Prostate gland (tissue), 2 donors: ENCODE results near the gene IPCEF1. TPM values are rescaled to one million over a fixed set of nuclear protein-coding genes. Genes with fewer than 3 reads are reported as not detected.

ENCODE experiments used
- DNase-seq: peaks from one replicate; pipeline ENCODE4 v3.0.0-alpha.2; 2019; ENCODE audit warnings: low spot score
- H3K27ac ChIP-seq, 2 donors: fragments of 200-600 bp; sonication (generic); 2 replicates each; pipeline ENCODE4 v1.5.1; 2017 to 2019
- H3K27me3 ChIP-seq: fragments of 200-600 bp; sonication (generic); replicated peaks from 2 replicates; pipeline ENCODE4 v1.5.1; 2019; ENCODE audit not compliant: insufficient read depth
- H3K36me3 ChIP-seq, 2 donors: fragments of 200-600 bp; sonication (generic); 1 replicate in 1 of 2; 2 replicates in 1 of 2; pipeline versions ENCODE4 v1.5.1 to v1.8.1; 2017 to 2019
- H3K4me1 ChIP-seq: fragments of 200-600 bp; sonication (generic); replicated peaks from 2 replicates; pipeline ENCODE4 v1.5.1; 2019
- H3K4me3 ChIP-seq, 2 donors: fragments of 200-600 bp; sonication (generic); 2 replicates each; pipeline ENCODE4 v1.5.1; 2017 to 2019
- H3K9me3 ChIP-seq: fragments of 200-600 bp; sonication (generic); 2 replicates; pipeline ENCODE4 v1.5.1; 2017
- POLR2A ChIP-seq: fragments of 450-650 bp; IDR thresholded peaks from one replicate; pipeline ENCODE4 v1.6.1; 2016; ENCODE audit warnings: antibody characterized with exemption, mild to moderate bottlenecking
- POLR2AphosphoS5 ChIP-seq: sonication (generic); formaldehyde crosslinking; IDR thresholded peaks from one replicate; pipeline ENCODE4 v1.6.1; 2017; ENCODE audit warnings: antibody characterized with exemption
- WGBS: methylation state at CpG from one replicate; pipeline ENCODE4 v1.1.5; 2018; 5-methylcytosine and 5-hydroxymethylcytosine counted together
- intact Hi-C: fragments of 100-400 bp; cut with DNase I; formaldehyde crosslinking; loops from one replicate; pipeline ENCODE4 v1.14.2; 2022
- total RNA-seq, 2 donors: library from RNA; depleted of rRNA; stranded (reverse); fragments of >200 nt; gene quantifications; one replicate each; pipeline ENCODE4 v1.1.0, GENCODE V29; 2016
- TF ChIP-seq, protein P1 (sequence below), 4 experiments: fragments of 200-600 bp in 2 of 4; fragments of 450-650 bp in 2 of 4; sonication (generic) in 2 of 4; IDR thresholded peaks; 1 replicate in 3 of 4; 2 replicates in 1 of 4; pipeline ENCODE4 v1.5.1; 2016 to 2019; ENCODE audit warnings: antibody characterized with exemption in 4 of 4, mild to moderate bottlenecking in 2 of 4, moderate library complexity in 2 of 4

IPCEF1 gene
- total RNA-seq, 2 donors from 2014 or later = 1.0 to 6.1 TPM

DNA sequence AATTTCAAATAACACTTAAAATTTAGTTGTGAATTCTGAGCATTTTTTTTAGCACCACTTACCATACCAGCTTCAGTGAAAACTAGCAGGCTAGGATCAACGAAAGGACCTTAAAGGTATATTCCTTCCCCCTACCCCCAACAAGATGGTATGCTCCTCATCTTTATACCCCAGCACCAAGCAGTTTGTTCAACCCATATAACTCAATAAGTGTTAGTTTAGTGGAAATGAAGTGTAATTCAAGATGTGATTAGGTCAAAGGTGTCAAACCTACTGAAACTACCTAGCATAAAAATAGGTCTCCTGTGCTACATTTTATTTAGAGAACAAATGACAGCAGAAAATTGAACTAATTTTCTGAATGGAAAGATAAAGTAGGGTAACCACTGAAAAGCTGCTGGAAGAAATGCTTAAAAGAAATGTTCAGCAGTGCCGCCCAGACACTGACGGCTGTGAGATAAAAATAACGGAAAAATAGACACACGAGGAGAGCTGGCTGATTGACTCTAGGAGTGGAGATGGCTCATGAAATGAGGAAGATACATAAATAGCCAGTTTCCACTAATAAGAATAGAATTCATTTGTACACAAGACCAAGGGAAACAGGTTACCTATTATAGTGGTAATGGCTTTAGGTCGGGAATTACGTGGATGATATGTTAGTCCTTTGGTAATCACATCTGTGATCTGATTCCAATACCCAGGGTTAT, 94.8 kb downstream of the IPCEF1 start:
- H3K4me1 ChIP-seq = no peaks in the 10 kb centered on the region
- no peak overlapping the region for H3K4me3 ChIP-seq
- no peaks in the 10 kb centered on the region for H3K9me3 ChIP-seq
- 84% methylated on average over 7 of the region's 7 CpGs for WGBS
- TF ChIP-seq POLR2A = no peak
- TF ChIP-seq, protein P1, sequence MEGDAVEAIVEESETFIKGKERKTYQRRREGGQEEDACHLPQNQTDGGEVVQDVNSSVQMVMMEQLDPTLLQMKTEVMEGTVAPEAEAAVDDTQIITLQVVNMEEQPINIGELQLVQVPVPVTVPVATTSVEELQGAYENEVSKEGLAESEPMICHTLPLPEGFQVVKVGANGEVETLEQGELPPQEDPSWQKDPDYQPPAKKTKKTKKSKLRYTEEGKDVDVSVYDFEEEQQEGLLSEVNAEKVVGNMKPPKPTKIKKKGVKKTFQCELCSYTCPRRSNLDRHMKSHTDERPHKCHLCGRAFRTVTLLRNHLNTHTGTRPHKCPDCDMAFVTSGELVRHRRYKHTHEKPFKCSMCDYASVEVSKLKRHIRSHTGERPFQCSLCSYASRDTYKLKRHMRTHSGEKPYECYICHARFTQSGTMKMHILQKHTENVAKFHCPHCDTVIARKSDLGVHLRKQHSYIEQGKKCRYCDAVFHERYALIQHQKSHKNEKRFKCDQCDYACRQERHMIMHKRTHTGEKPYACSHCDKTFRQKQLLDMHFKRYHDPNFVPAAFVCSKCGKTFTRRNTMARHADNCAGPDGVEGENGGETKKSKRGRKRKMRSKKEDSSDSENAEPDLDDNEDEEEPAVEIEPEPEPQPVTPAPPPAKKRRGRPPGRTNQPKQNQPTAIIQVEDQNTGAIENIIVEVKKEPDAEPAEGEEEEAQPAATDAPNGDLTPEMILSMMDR (IDR thresholded peaks at IDR 0.05) = no peak
- no peak overlapping the region for H3K27ac ChIP-seq
- no peak for DNase-seq
- no peaks in the 10 kb centered on the region for H3K36me3 ChIP-seq
- no peaks in the 10 kb centered on the region for H3K27me3 ChIP-seq
- intact Hi-C loops = no loop called here

DNA sequence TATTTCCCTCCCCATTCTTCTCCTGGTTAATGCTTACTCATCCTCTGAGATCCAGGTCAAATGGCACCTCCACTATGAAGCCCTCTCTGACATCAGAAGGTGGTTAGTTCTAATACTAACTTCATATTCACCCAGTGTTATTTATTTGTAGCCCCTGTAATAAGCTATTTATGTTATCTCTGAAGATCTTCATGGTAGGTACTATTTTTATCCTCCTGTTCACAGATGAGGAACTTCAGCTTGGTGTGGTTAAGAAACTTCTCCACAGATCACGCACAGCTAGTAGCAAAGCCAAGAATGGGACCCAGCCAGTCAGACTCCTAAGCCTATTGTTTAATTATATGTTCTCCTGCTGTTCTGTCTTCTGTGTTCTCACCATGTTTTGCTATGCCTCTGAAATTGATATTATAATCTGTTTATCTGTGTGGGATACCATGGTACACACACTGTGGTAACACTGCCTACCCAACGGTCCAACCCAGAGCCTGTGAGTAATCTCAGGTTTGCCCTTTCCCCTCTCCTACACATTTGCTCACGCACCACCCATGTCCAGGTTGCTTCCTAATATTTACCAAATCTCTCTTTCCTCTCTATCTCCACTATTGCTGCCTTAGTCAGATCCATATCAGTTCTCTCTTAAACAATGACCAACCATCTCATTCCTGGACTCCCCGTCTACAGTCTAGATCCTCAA, 98.4 kb downstream of the IPCEF1 start:
- 82% methylated on average over 4 of the region's 4 CpGs for WGBS

GRCh38 chr6:154257067-154257466, 99.5 kb downstream of the IPCEF1 start:
- Histone ChIP-seq H3K27me3 (no peaks in the 10 kb centered on the region), H3K4me3 (no peak overlapping the region), H3K27ac (no peak overlapping the region), H3K36me3 (no peaks in the 10 kb centered on the region), H3K4me1 (no peaks in the 10 kb centered on the region), H3K9me3 (no peaks in the 10 kb centered on the region)
- intact Hi-C loops = no loop called here
- 81% methylated on average over 1 of the region's 1 CpG for WGBS
- no peak for DNase-seq
- TF ChIP-seq, protein P1 (IDR thresholded peaks at IDR 0.05) = no peak
- TF ChIP-seq POLR2AphosphoS5 = no peak
- no peak for TF ChIP-seq POLR2A

More for the DNA sequence above, 98.4 kb downstream of the IPCEF1 start:
- intact Hi-C loops = no loop called here
- H3K4me1 ChIP-seq = no peaks in the 10 kb centered on the region
- no peaks in the 10 kb centered on the region for H3K27me3 ChIP-seq
- no peak overlapping the region for H3K27ac ChIP-seq
- TF ChIP-seq POLR2A (no peak), POLR2AphosphoS5 (no peak)
- TF ChIP-seq, protein P1 (IDR thresholded peaks at IDR 0.05) = no peak
- H3K4me3 ChIP-seq = no peak overlapping the region
- DNase-seq = no peak
- H3K36me3 ChIP-seq = no peaks in the 10 kb centered on the region
- no peaks in the 10 kb centered on the region for H3K9me3 ChIP-seq

- Histone ChIP-seq H3K27ac (no peak overlapping the region), H3K9me3 (no peaks in the 10 kb centered on the region), H3K4me3 (no peak overlapping the region), H3K27me3 (no peaks in the 10 kb centered on the region), H3K36me3 (no peaks in the 10 kb centered on the region), H3K4me1 (no peaks in the 10 kb centered on the region)
- intact Hi-C loops = no loop called here
- 51% methylated on average over 3 of the region's 3 CpGs for WGBS
- TF ChIP-seq, protein P1 (IDR thresholded peaks at IDR 0.05) = no peak
- TF ChIP-seq POLR2A (no peak), POLR2AphosphoS5 (no peak)
- DNase-seq = no peak
Observed at GRCh38 chr6:154252678-154253077, 103.9 kb downstream of the IPCEF1 start.

GRCh38 chr6:154251116-154251515, 105.5 kb downstream of the IPCEF1 start:
- WGBS = 85% methylated on average over 4 of the region's 4 CpGs
- Histone ChIP-seq H3K27me3 (no peaks in the 10 kb centered on the region), H3K27ac (no peak overlapping the region), H3K36me3 (no peaks in the 10 kb centered on the region), H3K4me1 (no peaks in the 10 kb centered on the region), H3K9me3 (no peaks in the 10 kb centered on the region), H3K4me3 (no peak overlapping the region)
- no peak for DNase-seq
- TF ChIP-seq, protein P1 (IDR thresholded peaks at IDR 0.05) = no peak
- no peak for TF ChIP-seq POLR2AphosphoS5
- intact Hi-C loops = no loop called here
